ENCODE measurements around the gene PDK4.

GRCh38 chr7:95631527-95631926, 35.2 kb upstream of the PDK4 start:
- TF ChIP-seq CTCF (IDR thresholded peaks at IDR 0.05; ENCODE audit: borderline replicate concordance, extremely low read depth, low read length, poor library complexity, severe bottlenecking) (no peak), EZH2 (IDR thresholded peaks at IDR 0.05; ENCODE audit: borderline replicate concordance, low read depth, low read length, severe bottlenecking) (no peak)
